ENCODE measurements around the gene SAMD4B.

SAMD4B gene

DNA sequence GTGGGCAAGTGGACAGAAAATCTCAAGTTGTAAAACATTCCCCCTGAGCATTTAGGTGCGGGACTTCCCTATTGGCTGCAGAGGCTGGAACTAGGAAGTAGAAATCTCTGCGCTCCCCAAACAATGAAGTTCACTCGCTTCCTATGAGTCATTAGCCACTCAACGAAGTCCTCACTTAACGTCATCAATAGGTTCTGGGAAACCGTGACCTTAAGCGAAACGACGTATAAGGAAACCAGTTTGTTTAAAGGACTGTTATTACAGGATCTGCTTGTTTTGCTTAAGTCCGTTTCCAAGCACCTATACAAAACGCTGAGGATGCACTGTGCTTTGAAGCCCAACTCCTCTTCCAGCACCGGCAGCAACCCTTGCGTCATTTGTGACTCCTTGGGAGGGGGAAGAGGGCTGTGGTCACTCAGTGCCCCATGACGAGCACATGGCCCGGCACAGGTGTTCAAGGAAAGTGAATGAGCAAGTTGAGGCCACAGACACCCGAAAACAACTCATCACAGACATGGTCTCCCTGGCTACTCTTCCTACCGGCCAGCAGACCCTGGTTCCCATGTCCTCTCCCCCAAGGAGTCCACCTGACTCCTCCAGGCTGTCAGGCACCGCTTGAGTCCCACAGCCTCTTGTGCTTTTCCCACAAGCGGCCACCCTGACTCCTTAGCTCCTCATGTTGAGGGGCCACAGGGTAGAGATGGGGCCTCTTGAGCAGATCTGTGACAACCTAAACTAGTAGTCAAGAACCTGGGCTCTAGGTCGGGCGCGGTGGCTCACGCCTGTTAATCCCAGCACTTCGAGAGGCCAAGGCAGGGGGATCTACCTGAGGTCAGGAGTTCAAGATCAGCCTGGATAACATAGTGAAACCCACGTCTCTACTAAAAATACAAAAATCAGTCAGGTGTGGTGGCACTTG is 88.7 kb downstream of the SAMD4B start:
- DNase-seq, result peak; percentile 91

DNA sequence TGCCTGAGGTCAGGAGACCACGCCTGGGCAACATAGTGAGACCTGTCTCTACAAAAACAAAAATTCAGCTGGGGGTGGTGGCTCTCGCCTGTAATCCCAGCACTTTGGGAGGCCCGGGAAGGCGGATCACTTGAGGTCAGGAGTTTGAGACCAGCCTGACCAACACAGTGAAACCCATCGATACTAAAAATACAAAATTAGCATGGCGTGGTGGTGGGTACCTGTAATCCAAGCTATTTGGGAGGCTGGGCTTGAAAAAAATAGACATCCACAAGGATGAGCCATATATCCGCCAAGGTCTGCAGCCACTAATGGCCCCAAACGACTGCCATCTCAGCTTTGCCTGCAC is 90.4 kb downstream of the SAMD4B start:
- DNase-seq, result no peak

DNA sequence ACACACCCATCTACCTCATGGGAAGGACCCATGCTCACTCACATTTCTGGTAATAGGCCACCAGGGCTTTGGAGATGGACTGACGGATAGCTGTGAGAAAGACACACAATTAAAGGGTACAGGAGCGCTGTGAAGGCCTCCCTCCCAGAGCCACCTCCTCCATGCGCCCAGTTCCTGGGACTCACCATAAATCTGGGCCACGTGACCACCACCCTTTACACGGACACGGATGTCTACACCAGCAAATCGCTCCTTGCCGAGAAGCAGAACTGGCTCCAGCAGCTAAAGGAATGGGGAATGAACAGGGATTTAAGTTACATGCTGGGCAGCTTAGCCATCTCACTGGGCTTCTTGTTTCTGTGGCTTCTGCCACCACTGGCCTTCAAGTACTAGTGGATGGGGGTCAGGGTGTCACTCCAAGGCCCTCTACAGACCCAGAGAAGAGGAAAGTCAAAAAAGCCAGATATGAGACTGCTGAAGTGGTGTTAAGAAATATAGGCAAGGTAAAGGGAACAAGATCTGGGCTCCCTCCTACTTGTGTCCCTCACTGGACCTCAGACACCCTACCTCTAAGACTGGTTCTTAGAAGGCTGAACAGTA is 91.4 kb downstream of the SAMD4B start:
- no peak for DNase-seq

DNA sequence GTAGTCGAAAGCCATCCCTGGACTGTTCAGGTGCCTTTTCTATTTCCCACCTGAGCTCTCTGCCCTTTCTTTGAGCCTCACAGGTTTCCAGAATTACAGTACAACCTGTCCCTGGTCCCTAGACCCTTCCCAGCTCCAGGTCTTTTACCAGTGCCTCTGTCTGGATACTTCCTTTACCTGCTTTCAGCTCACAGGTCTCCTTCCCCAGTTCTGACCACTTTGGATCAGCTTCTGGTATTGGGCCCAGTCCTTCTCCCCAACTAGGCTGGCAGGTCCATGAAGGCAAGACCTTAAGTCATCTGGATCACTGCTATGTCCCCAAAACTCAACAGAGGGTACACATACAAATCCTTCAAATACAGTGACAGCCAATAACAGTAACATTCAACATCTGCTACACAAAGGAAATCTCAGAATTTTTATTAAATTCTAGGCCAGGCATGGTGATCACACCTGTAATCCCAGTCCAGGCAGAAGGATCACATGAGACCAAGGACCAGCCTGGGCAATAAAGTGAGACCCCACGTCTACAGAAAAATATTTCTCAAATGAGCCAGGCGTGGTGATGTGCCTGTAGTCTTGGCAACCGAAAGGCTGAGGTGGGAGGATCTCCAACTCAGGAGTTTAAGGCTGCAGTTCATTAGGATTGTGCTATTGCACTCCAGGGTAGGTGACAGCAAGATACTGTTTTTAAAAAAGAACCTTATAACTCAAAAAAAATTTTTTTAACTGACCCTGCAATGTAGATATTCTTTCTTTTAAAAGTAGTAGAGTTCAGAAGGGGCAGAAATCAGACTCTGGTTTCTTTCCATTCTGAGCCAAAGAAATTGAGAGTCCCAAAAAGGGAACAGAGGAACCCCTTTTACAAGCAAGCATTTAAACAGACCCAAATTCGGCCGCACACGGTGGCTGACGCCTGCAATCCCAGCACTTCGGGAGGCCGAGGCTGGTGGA is 92.2 kb downstream of the SAMD4B start:
- no peak for DNase-seq
